GM18520 (cell line): Measurements from ENCODE around the gene CCDC57.
"Not testable (repeated sequence)": the region's sequence is repeated elsewhere in the genome, so short reads cannot be mapped to it uniquely, and the experiment has no call there.

Experiments
- ATAC-seq: cut with Tn5 transposase; IDR thresholded peaks from one replicate; pipeline ENCODE4 v1.9.1; 2021; ENCODE audit not compliant: unreplicated experiment

Gene CCDC57, protein sequence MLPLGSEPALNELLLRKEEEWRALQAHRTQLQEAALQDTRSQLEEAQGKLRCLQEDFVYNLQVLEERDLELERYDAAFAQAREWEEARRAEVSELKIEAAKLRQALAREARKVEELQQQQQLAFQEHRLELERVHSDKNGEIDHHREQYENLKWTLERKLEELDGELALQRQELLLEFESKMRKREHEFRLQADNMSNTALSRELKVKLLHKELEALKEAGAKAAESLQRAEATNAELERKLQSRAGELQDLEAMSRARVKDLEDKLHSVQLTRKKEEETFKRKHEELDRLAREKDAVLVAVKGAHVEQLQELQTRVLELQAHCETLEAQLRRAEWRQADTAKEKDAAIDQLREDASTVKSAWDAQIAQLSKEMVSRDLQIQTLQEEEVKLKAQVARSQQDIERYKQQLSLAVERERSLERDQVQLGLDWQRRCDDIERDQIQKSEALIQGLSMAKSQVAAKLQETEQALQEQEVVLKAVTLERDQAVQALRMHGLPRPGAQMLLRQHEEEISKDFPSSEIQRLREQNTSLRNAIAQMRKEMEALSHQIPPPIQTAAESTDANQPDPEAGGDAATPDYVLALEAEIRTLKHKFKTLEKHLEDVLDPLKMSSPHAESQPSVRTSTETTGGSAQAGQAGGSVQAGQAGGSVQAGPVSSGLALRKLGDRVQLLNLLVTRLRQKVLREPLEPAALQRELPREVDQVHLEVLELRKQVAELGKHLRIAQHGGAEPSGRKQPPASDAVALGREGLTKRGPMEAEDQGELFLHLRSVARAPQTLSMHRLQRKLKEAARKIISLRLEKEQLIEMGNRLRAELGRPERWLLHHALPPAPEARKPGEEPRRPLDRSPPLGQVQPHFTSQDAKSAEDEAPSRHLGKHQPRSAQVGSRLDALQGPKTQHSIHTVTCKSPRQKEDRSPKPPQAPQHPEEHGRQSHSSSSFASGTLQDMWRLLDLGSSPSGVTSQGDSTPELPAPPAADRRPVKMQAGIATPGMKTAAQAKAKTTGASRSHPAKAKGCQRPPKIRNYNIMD

DNA sequence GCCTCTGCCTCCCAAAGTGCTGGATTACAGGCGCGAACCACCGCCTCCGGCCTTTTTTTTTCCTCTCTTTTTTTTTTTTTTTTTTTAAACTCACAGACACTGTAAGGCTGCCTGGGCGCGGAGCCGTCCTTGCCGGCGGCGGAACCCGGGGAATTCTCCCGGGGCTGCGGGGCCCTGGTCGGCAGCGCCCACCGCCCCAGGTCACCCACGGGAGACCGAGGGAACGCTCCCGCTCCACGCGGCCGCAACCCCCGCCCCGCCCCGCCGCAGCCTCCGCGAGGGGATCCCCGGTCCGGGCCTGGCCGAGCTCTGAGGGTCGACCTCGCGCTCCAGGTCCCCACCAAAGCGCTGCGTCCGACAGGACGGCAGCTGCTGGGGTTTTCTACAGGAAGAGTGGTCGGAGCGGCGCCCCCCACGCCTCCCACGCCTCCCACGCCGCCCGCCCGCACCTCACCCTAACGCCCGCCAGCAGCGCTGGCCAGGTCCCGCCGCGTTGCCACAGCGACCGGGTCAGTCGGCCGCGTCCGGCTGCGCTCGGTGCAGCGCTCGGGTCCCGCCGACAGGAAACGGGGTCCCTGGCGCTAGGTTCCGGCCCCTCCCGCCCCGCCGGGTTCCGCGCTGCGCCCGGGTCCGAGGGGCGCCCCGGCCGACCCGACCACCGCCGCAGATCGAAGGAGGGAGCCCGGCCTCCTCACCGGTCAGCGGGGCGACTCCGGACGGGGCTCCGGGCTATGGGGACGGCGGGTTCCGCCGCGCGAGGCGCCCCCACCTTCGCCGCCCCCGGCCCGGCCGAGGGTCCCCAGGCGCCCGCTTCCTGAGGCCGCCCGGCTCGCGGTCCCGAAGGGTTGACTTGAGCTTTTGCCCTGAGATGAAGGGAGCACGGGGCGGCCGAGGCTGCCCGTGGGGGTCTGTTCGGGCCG is at the start of gene CCDC57:
Gene CCDC57 (minus strand): TSS at position 512 of the 920 bp plus-strand sequence. CDS start 10,898 bp downstream, outside the sequence.
- ATAC-seq: peak; percentile 47

DNA sequence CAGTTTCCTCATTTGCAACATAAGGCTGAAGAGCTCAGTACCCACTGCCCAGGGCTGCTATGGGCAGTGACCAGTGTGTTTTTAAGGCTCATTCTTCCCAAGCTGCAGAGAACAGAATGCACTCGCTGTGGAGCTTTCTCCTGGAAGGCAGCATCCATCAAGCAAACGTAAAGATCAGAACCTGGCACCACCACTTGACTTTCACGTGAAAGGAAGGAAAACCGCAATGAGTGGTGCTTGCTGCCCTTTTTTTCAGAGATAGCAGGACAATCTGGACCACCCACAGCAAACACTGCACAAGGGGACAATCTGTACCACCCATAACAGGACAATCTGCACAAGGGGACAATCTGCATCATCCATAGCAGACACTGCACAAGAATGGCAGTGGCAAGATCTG is 49.7 kb upstream of the CCDC57 start:
- no peak for ATAC-seq

DNA sequence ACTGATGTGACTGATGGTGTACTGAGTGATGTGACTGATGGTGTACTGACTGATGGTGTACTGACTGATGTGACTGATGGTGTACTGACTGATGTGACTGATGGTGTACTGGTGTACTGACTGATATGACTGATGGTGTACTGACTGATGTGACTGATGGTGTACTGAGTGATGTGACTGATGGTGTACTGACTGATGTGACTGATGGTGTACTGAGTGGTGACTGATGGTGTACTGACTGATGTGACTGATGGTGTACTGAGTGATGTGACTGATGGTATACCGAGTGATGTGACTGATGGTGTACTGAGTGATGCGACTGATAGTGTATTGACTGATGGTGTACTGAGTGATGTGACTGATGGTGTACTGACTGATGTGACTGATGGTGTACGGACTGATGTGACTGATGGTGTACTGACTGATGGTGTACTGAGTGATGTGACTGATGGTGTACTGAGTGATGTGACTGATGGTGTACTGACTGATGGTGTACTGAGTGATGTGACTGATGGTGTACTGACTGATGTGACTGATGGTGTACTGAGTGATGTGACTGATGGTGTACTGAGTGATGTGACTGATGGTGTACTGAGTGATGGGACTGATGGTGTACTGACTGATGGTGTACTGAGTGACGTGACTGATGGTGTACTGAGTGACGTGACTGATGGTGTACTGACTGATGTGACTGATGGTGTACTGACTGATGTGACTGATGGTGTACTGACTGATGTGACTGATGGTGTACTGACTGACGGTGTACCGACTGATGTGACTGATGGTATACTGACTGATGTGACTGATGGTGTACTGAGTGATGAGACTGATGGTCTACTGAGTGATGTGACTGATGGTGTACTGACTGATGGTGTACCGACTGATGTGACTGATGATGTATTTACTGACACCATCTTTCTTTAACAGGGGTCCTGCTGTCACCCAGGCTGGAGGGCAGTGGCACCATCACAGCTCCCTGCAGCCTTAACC is 47.6 kb upstream of the CCDC57 start:
- not testable (repeated sequence) for ATAC-seq

DNA sequence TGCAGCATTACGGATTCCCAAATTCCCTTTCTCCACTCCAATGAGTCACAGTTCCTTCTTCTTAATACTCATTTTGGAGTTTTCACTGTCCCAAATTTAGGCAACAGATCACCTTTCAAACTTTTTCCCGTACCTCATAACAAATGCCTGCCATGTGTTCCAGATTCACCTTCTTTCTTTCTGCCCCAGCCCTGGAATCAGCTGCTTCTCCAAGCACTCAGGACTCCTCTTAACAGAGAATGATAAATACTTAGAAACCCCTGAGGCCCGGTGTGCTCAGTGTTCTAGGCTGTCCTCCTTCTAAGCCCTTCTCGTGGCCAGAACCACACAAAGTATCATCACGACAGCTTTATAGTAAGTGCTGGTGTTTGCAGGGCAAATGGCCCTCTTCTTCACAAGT is 45.9 kb upstream of the CCDC57 start:
- ATAC-seq: no peak

DNA sequence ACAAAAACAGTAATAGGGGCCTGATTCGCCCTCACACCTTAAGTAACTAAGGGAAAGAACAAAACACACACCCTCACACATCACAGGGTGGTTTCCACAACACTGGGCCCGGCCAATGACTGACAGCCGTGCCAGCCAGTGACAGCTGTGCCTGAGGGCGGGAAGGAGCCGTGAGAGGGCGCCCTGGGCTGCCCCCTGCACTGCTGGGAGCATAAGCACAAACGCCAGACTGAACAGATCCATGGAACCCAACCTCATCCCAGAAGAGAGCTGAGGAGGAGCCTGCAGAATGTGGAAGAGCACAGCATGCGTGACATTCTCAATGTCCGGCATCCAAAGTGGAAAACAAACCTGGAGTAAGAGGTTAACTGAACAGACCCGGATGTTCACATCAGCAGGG is 44.8 kb upstream of the CCDC57 start:
- no peak for ATAC-seq

DNA sequence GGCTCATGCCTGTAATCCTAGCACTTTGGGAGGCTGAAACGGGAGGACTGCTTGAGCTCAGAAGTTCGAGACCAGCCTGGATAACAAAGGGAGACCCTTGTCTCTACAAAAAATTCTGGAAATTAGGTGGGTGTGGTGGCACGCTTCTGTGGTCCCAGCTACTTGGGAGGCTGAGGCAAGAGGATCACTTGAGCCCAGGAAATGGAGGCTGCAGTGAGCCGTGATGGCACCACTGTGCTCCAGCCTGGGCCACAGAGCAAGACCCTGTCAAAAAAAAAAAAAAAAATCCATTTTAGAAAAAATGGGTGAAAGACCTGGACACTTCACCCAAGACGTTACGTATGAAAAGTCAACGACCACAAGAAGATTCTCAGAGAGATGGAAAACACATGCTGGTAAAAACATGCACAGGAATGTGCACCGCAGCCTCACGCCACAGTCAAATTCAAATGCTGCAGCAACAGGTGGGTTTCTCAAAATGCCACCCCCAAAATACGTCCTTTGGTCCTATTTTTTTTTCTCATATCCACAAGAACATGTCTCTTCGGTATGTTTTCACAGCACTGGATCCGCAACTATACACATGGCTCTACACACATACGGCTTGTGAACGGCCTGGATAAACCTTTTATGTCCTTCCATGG is 43.7 kb upstream of the CCDC57 start:
- no peak for ATAC-seq

DNA sequence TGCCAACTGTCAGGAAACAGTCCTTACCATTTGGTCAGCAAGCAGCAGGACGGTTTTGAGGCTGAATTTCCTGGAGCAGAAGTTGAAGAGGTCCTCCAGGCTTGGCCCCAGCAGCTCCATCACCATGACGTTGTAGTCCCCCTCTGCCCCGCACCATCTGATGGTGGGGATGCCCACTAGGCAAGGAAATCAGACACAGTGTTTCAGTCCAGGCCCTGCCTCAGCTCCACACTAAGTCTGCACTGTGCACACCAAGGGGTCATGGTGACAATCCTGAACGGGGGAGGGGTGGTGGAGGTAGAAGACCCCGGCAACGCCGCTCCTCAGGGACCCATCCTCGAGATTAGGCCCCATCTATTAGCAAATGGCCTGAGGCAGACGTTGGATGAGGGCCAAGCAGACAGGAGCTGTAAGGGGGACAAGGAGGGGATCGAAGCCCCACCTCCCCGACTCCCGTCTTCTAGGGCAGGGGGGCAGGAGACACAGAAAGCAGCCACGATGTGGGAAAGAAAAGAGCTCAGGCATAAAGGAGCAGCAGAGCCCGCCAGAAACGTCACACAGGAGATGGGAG is 42.8 kb upstream of the CCDC57 start:
- ATAC-seq: no peak

DNA sequence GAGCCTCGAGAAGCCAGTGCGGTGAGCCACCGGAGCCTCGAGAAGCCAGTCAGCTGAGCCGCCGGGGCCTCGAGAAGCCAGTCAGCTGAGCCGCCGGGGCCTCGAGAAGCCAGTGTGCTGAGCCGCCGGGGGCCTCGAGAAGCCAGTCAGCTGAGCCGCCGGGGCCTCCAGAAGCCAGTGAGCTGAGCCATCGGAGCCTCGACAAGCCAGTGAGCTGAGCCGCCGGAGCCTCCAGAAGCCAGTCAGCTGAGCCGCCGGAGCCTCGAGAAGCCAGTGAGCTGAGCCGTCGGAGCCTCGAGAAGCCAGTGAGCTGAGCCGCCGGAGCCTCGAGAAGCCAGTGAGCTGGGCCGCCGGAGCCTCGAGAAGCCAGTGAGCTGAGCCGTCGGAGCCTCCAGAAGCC is 42.1 kb upstream of the CCDC57 start:
- not testable (repeated sequence) for ATAC-seq

DNA sequence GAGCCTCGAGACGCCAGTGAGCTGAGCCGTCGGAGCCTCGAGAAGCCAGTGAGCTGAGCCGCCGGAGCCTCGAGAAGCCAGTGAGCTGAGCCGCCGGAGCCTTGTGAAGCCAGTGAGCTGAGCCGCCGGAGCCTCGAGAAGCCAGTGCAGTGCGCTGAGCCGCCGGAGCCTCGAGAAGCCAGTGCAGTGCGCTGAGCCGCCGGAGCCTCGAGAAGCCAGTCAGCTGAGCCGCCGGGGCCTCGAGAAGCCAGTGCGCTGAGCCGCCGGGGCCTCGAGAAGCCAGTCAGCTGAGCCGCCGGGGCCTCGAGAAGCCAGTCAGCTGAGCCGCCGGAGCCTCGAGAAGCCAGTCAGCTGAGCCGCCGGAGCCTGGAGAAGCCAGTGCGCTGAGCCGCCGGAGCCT is 41.5 kb upstream of the CCDC57 start:
- not testable (repeated sequence) for ATAC-seq

DNA sequence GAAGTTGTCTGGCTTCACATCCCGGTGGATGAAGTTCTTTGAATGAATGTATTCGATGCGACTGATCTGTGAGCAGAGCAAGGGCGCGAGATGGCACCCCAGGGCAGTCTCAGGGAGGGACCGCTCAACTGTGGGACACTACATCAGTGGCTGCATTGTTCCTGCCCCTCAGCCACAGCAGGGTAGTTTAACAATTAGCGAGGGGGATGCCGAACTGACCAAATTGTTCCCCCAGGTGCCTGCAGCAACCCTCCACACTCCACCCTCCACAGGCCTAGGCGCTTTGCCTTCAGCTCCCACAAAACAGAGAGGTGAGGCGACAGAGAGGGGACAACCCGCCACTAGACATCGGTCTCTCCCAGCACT is 40.5 kb upstream of the CCDC57 start:
- no peak for ATAC-seq

DNA sequence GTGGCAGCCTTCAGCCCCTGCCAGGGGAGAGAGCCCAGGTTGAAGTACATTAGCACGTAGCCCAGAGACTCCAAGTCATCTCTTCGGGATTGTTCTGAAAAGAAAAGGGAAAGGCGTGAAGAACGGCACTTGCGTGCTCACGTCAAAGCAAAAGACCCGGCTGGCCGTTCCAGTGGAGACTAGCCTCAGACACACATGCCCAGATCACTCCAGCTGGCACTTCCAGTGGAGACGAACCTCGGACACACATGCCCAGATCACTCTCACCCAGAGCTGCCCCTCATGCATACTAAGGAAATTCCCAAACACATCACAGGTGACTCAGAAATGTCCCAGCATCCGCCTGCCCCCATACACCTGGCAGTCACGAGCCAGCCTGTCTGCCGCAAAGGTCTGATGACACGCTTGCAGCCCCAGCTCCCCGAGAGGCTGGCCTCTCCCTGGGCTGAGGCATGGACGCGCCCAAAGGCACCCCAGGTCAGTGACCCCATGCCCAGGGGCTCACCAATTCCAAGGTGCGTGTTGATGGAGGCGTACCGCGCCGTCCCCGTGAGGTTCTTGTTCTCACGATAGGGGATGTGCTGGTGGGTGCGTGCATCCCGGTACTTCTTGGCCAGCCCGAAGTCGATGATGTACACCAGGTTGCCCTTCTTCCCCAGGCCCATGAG is 40.0 kb upstream of the CCDC57 start:
- ATAC-seq: no peak

DNA sequence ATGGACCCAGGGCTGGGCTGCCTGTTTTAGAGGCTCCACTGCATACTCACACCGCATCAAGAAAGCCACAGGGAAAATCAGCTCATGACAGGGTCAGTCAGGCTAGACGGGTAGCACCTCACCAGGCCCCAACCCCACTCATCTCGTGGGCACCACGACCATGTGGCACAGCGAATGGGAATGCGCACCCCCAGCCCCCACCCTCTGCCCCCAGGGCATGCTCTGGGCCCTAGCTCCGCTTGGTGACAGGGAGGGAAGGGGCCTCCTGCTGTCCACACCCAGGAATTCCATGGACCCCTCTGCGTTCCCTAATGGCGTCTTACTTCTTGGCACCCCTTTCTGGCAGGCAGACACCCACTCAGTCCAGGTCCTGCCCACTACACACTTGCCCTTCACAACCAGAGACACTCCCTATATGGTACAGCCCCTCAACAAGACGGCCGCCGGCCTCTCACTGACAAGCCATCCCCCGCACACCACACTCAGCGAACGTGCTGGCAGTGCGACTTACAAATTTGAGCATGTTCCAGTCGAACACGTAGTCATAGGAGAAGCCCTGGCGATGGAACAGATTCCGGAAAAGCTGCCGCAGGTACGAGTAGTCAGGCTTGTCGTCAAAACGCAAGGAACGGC is 38.3 kb upstream of the CCDC57 start:
- ATAC-seq: no peak

DNA sequence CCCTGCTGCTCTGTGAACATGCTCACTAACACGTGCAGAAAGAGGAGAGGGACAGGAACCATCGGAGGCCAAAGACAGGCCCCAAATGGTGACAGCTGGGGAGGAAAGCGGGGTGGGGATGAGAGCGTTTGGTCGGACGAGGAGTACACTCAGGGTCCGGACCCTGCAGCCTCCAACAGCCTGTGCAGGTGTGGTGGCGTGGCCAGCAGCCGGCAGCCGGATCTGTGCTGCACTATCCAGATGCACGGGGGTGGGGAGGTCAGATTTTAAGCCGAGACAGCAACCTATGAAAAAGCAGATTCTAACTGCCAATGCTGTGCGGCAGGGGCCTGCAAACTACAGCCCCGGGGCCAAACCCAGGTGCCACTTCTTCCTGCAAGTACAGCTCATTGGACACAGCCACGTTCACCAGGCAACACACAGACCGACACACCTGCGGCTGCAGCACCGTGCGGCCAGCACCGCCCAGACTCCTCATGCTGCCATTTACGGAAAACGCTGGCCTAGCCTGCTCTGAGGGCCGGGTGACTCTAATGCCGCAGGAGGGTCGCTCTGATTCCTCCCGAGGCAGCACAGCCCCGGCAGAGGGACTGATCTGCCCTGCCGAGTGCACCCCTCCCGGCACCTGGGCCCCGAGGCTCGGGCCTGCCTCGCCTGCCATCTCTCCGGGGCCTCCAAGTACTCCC is 37.4 kb upstream of the CCDC57 start:
- no peak for ATAC-seq

DNA sequence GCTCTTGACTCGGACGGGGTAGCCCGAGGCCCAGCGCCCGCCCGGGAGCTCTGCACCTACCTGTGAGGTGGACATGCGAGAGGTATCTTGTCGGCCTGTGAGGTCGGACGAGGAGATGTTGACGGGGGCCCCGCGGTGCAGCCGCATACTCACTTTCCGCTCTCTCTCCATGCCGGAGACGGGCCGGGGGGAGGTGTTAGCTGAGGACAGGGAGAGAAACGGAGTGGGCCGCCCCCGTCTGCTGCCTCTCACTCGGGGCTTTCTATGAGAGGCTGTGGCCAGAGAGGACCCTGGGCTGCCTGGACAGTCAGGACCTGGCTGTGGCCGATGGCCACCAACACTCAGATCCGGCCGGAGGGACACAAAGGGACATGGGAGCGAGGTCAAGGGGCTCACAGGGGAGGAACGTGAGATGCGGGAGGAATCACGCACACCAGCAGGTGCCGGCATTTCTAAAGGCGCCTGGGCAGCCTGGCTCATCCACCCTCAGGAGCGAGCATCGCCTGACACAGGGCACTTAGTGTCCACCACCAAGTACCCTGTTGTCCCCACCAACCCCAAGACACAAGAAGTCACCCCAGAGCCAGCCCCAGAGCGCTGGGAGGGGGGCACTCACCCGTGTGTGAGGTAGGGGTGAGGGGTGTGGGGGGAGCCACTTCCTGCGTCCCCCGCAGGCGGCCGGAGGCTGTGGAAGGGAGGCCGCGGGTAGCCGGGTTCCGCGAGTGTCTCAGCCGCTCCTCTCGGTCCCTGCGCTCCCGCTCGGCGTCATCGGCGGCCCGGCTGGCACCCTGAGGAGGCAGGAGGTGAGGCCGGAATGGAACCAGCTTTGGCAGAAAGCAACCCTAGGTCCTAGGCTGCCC is 36.4 kb upstream of the CCDC57 start:
- no peak for ATAC-seq

DNA sequence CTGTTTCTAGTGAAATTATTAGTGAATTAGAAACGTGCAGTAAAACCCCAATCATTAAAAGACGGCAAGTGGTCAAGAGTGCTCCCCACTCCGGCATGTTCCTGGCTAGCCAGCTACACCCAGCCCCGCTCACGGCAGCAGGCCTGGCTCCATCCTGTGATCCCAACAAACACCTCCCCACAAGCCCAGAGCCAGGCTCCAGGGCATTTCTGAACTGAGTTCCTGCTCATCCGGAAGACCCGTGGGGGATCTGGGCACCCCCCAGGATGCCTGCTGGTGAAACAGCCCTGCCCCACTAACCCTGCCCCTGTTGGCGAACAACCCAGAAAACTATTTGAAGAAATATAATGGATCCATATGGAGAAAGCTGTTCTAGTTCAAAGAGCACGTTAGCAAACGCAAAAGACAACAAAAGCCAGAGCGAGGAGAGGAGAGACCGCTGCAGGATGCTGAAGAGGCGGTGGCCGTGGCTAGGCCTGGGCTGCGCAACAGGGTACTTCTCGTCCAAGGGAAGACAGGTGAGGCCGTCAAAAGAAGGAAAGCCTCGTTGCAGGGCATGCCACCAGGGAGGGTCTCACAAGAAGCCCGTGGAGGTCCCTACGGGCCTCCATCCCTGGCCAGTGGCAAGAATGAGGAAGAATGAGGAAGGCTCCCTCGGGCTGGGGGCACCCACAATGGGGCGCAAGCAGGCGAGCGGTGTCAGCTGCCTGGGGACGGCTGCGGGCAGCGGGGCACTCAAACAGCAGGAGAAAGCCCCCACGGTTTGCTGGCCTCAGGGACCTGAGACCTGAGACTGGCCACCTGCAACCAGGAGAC is 35.4 kb upstream of the CCDC57 start:
- no peak for ATAC-seq
